H1 (cell line): ENCODE measurements around the gene SIGLEC10.

ENCODE experiments used
- CTCF ChIP-seq, 3 experiments: IDR thresholded peaks; 1 replicate in 2 of 3; 2 replicates in 1 of 3; pipeline versions ENCODE4 v1.5.1 to v1.6.1; 2011; ENCODE audit warnings: low read length in 3 of 3, mild to moderate bottlenecking in 3 of 3, inconsistent platforms in 2 of 3, low read depth in 1 of 3, moderate library complexity in 1 of 3; ENCODE audit not compliant: insufficient read depth in 1 of 3; ENCODE audit errors: control extremely low read depth in 1 of 3
- KDM5A ChIP-seq: fragments of 200-600 bp; IDR thresholded peaks from 2 replicates; pipeline ENCODE4 v1.7.1; 2012; ENCODE audit warnings: mild to moderate bottlenecking, low read length, inconsistent platforms, mixed read lengths
- NANOG ChIP-seq: IDR thresholded peaks from 2 replicates; pipeline ENCODE4 v1.6.1; 2011; ENCODE audit warnings: low read length, low read depth, mild to moderate bottlenecking, inconsistent platforms; ENCODE audit not compliant: insufficient read depth, poor library complexity, severe bottlenecking
- POLR2A ChIP-seq, 2 experiments: IDR thresholded peaks; 1 replicate in 1 of 2; 2 replicates in 1 of 2; pipeline ENCODE4 v1.6.1; 2011; ENCODE audit warnings: low read depth in 2 of 2, low read length in 2 of 2, mild to moderate bottlenecking in 2 of 2; ENCODE audit errors: control extremely low read depth in 1 of 2
- RAD21 ChIP-seq, 2 experiments: IDR thresholded peaks in 1 of 2; conservative IDR thresholded peaks in 1 of 2; 2 replicates each; pipeline ENCODE4 v1.6.1; 2011; ENCODE audit warnings: low read depth in 2 of 2, low read length in 2 of 2, improper control_type of control experiment in 1 of 2, inconsistent platforms in 1 of 2, mild to moderate bottlenecking in 1 of 2, moderate library complexity in 1 of 2
- SIN3A ChIP-seq, 2 experiments: IDR thresholded peaks in 1 of 2; conservative IDR thresholded peaks in 1 of 2; 2 replicates each; pipeline ENCODE4 v1.6.1; 2011 to 2012; ENCODE audit warnings: low read length in 2 of 2, improper control_type of control experiment in 1 of 2, low read depth in 1 of 2, mild to moderate bottlenecking in 1 of 2
- YY1 ChIP-seq: IDR thresholded peaks from 2 replicates; pipeline ENCODE4 v1.6.1; 2011; ENCODE audit warnings: low read depth, mild to moderate bottlenecking, low read length

DNA sequence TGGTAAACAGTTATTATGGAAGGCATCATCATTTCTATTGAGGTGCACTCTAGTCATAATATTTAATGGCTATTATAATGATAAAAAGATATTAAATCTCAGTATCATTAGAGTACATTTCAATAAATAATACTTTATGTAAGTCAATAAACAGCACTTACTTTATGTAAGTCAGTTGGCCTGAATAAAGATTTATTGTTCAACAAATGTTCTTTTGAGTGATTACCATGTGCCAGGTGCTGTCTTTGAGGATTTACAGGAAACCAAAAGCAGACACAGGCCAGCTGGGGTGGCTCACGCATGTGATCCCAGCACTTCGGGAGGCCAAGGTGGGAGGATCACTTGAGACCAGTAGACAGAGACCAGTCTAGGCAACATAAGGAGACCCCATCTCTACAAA is 40.0 kb downstream of the SIGLEC10 start:
- TF ChIP-seq CTCF (IDR thresholded peaks at IDR 0.05; ENCODE audit: control extremely low read depth in 1 of 3, insufficient read depth in 1 of 3, low read depth in 1 of 3, low read length in 3 of 3) (no peak), YY1 (no peak), RAD21 (IDR thresholded peaks at IDR 0.05 in 1 of 2, conservative IDR thresholded peaks at IDR 0.05 in 1 of 2; ENCODE audit: low read depth in 2 of 2, low read length in 2 of 2) (no peak), POLR2A (IDR thresholded peaks at IDR 0.05; ENCODE audit: control extremely low read depth in 1 of 2, low read depth in 2 of 2, low read length in 2 of 2) (no peak), NANOG (no peak), SIN3A (conservative IDR thresholded peaks at IDR 0.05 in 1 of 2, IDR thresholded peaks at IDR 0.05 in 1 of 2; ENCODE audit: low read depth in 1 of 2, low read length in 2 of 2) (no peak), KDM5A (no peak)
